GM19328 (cell line): ENCODE results near the gene KRR1.
"Not testable (repeated sequence)": the region's sequence is repeated elsewhere in the genome, so short reads cannot be mapped to it uniquely, and the experiment has no call there.

ENCODE experiments used
- ATAC-seq: cut with Tn5 transposase; IDR thresholded peaks from one replicate; pipeline ENCODE4 v1.9.1; 2021; ENCODE audit warnings: mild to moderate bottlenecking, moderate library complexity; ENCODE audit not compliant: unreplicated experiment

KRR1 gene

DNA sequence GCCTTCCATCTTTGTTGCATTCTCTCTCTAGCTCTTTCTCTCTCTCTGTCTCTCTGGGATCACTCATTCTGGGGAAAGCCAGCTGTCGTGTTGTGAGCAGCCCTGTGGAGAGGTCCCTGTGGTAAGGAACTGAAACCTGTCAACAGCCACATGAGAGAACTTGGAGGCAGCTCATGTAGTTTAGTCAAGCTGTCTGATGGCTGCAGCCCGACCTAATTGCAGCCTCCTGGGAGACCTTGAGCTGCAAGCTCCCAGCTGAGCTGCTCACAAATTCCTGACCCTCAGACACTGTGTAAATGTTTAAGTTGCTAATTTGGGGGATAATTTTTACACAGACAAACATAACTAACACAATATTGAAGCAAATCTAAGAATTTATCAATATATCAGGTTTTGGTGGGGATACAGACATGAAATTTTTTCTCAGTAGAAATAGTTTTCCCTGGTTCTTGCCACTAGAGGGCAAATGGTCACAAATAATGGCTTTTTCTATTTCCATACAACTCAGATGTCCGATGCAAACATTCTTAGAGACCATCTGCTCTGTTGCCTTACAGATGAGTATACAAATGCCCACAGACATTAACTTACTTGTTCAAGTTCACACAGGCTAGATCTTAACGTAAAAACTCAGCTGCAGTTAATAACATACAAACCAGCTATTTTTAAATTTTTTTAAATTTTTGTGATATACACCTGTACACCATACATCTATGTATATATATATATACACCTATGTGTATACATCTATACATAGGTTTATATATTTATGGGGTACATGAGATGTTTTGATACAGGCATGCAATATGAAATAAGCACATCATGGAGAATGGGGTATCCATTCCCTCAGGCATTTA is 15.5 kb upstream of the KRR1 start:
- peak; percentile 93 for ATAC-seq

DNA sequence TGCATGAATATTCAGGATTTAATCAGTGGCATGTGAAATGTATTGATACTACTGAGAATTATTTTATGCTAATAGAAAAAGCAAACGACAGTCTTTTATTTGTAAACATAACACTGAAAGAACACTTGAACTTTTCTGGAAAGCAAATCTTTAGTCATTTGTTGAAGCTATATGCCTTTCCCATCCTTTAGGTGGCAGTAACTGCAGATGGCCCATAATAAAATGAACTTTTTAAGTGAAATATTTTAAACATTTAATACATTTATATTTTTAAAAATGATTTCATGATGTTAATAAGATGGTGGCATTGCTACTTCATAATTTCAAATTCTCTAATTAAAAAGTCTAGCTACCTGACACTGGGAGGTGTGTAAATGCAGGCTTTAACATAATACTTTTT is 13.9 kb upstream of the KRR1 start:
- ATAC-seq: no peak

DNA sequence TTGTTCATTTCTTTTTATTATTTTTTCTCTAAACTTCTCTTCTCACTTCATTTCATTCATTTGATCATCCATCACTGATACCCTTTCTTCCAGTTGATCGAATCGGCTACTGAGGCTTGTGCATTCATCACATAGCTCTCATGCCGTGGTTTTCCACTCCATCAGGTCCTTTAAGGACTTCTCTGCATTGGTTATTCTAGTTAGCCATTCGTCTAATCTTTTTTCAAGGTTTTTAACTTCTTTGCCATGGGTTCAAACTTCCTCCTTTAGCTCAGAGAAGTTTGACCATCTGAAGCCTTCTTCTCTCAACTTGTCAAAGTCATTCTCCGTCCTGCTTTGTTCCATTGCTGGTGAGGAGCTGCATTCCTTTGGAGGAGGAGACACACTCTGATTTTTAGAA is 10.7 kb upstream of the KRR1 start:
- ATAC-seq: not testable (repeated sequence)

DNA sequence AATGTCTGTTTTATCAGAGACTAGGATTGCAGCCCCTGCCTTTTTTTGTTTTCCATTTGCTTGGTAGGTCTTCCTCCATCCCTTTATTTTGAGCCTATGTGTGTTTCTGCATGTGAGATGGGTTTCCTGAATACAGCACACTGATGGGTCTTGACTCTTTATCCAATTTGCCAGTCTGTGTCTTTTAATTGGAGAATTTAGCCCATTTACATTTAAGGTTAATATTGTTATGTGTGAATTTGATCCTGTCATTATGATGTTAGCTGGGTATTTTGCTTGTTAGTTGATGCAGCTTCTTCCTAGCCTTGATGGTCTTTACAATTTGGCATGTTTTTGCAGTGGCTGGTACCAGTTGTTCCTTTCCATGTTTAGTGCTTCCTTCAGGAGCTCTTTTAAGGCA is 9.8 kb upstream of the KRR1 start:
- not testable (repeated sequence) for ATAC-seq

DNA sequence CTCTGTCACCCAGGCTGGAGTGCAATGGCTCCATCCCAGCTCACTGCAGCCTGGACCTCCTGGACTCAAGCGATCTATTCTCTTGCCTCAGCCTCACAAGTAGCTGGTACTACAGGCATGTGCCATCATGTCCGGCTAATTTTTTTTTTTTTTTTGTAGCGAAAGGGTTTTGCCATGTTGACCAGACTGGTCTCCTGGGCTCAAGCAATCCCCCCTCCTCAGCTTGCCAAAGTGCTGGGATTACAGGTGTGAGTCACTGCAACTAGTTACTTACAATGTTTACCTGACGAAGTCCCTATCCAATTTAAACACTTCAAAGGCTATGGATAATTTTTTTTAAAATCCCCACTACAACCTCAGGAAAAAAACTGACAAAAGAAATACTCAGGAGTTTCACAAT is 1.8 kb downstream of the KRR1 start:
- ATAC-seq: no peak

DNA sequence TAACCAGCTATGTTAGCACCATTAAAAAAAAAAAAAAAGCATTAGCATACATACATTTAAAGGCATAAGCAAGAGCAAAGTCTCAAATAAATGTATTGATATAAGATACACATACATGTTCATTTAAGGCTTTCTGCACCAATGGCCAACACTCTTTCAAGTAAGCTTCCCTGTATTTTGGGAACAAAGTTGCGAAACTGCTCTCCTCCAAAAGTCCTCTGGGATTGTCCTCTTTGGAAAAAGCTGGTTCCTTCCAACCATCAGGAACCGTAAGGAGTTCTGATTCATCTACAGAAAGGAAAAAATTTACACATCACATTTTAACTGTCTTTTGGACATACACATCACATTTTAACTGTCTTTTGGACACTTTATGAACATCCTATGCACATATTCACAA is 3.2 kb downstream of the KRR1 start:
- ATAC-seq: no peak

DNA sequence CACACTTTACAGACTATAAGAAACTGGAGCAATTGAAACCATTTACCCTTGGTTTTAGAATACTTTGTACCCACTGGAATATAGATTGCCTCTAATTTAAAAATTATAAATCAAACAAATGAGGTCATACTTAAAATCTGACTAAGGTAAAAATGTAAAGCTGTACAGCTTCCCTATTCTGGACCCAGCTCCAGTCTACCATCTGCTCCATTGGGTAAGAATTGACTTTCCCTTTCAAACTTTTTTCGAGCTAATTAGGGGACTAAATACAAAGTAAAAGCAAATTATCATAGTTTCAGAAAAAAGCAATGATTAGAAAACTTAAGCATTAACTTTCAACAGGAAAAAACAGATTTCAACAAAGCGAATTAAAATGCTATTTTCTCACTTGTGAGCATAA is 4.3 kb downstream of the KRR1 start:
- no peak for ATAC-seq

DNA sequence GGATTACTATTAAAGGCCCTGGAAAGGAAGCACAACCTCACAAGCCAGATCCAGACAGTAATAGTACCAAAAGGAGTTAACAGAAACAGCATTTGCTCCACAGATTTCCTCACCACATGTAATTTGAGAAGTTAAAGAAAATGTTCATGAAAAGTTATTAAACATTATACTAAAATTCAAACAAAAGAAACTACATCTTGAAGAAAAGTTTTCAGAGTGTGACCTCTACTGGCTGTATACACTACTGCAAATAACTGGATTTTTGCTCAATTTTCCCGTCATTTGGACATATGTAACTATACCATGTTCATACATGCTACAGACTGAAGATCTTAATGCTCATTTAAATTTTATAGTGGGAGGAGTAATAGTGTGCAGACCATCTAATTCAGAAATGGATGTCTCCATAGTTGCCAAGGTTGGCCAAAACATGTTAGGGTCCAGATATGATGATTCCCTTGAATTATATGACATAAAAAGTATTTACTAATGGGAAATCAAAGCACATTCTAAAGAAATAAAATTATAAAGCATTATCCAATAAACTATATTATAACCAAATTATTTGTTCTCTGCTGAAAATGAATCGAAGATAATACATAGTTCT is 5.6 kb downstream of the KRR1 start:
- no peak for ATAC-seq

DNA sequence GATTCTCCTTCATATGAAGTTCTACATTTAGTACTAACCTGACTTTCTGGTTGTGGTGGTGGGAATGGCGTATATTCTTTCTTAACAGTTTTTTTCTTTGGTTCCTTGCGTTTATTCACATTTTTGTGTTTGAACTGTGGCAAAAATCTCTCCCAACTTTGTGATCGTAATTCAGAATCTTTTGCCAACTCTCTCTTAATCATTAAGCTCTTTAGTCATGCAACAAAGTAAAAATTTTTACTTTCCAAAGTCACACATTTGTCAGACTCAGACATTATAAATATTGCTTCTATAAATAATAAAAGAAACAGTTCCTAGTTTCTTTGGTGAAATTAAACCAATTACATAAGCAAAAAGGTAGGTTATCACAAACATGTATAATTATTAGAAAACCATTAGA is 7.5 kb downstream of the KRR1 start:
- no peak for ATAC-seq

DNA sequence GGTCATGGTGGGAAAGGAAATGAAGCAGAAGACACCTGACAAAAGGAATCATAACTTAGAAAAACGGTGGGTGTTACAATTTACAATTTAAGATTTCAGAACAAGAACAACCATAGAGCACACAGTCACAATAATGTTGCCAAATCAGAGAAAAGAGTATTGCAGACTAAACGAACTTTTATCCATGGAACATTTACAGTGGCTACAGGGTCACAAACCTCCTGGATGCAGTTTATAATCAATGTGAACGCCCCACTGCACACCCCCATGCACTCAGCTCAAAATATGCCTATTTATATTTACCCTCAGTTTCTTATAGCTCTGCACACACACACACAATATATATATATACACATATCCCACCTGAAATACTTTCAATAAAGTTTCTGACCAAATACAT is 8.0 kb downstream of the KRR1 start:
- no peak for ATAC-seq

DNA sequence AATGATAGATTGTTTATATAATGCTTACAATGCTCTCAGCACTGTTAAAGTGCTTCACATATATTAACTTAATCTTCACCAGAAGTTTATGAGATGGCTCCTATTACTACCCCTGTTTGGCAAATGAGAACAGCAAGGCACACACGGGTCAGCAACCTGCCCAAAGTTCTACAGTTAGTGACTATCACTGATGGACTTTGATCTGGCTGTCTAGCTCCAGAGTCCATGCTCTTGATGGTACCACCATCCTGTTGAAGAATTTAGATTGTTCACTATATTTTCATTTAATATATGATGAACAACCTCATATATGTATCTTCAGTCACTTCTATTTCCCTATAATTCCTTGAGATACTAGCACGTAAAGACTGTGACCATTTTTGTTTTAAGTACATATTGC is 20.2 kb downstream of the KRR1 start:
- ATAC-seq: no peak

DNA sequence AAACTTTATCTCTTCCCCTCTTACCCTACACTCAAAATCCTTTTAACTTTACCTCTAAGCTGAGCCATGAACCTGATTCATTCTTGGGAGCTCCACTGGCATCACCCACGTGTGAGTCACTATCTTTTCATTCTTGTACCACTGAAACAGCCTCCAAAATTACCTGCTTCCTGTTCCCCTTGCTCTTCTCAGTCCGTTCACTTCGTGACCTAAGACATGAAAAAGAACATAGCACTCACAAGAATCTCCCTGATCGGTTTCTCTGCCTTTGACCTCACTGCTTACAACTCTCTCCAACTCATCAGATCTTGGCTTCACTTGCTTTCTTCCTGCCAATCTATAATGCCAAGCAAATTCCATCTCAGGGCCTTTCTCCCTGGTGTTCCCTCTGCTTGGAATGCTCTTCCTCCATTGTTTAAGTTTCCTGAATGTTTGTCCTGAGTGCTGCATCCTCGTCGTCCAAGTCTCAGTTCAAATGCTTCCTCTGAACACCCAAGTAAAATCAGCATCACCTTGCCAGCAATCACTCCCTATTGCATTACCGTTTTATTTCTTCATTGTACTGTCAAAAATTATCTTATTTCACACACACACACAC is 21.7 kb downstream of the KRR1 start:
- ATAC-seq: no peak

DNA sequence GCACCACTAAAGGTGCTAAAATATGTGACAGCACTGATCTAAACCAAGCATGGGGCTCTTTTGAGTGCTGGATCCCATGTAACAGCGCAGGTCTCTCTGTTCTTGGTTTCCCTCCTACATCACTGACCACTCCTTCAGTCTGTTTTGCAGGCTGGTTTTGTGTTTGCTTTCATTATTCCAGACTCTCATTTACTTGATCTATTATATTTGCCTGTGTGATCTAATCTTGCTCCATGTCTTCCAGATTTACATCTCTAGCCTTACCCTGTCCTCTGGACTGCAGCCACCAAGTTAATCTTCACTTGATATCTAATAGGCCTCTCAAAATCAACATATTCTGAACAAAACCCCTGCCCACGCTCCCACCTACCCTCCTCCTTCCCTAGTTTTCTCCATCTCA is 22.2 kb downstream of the KRR1 start:
- no peak for ATAC-seq

DNA sequence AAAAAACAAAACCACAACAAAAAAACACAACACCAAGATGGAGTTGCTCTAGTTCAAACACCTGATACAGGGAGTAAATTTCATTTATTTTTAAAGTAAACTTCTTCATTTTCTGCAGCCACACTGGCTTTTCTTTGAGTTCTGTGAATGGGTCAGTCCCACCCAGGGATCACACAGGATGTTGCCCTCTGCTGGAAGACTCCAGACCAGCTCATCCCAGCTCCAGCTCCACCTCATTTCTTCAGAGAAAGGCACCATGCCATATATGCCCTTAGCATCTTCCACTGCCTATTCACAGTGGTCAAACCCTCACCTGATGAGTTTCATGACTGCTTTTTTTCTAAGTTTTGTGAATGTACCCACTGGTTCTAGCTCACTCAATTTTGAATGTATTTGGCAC is 22.9 kb downstream of the KRR1 start:
- ATAC-seq: no peak

DNA sequence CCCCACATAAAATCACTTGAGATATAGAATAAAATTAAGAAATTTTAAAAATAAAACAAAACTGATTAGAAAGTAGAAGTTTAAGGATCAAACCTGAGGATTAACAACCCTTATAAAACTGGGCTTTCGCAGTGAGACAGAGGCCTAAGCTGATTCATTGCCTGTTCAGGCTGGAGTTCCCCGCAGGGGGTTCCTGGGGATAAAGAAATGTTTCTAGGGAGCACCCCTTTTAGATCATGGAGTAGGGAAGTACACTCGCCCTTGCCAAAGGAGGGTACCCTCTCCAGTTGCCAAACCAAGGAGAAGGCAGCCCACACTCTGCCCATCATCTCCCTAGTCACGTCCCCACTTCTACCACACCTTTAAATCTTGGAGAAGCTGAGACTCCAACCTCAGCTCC is 24.1 kb downstream of the KRR1 start:
- no peak for ATAC-seq

DNA sequence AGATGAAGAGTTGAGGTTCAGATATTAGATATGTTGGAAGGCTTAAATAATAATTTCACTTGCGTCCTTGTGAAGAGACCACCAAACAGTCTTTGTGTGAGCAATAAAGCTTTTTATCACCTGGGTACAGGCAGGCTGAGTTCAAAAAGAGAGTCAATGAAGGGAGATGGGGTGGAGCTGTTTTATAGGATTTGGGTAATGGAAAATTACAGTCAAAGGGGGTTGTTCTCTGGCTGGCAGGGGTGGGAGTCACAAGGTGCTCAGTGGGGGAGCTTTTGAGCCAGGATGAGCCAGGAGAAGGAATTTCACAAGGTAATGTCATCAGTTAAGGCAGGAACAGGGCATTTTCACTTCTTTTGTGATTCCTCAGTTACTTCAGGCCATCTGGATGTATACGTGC is 27.0 kb downstream of the KRR1 start:
- not testable (repeated sequence) for ATAC-seq

DNA sequence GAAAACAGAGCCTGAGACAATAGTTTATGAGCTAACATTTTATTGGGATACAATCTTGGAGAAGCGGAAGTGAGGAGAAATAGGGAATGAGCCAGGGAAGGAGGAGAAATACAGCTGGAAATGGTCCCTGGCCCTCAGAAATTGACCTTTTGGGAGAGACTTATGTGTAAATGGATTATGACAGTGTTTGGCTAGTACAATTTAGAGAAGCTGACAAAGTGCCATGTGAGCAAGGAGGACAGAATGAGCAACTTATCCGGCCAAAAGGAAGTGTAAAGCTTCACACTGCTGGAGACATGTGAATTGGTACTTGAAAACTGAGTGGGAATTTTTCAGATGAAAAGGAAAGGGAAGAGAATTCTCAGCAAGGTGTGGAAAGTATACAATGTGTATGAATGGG is 28.0 kb downstream of the KRR1 start:
- ATAC-seq: no peak

DNA sequence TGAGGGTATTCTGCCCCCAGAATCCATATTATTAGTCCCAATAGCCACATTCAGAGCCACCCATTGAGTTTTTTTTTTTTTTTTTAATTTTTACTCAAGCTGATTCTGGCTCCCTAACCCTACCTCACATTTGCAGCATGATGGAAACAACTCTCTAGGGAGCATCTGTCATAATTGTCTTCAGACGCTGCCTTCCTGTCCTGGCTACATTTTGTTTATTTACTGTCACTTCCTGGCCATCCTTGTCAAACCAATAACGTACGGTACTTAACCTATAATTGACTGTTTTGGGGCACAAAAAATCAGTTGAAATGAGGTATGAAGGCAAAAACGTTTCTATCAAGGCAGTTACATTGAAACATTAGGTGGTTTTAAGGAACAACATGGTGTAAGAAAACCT is 28.8 kb downstream of the KRR1 start:
- no peak for ATAC-seq

DNA sequence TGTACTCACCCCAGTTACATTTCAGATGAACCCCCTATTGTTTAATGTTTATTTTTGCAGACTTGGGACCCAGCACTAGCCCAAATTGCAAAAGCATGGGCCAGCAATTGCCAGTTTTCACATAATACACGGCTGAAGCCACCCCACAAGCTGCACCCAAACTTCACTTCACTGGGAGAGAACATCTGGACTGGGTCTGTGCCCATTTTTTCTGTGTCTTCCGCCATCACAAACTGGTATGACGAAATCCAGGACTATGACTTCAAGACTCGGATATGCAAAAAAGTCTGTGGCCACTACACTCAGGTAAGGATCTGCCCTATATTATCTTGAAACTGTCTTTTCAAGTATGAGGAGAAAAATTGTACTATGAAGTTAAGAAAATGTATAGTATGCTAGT is 29.6 kb downstream of the KRR1 start:
- no peak for ATAC-seq

DNA sequence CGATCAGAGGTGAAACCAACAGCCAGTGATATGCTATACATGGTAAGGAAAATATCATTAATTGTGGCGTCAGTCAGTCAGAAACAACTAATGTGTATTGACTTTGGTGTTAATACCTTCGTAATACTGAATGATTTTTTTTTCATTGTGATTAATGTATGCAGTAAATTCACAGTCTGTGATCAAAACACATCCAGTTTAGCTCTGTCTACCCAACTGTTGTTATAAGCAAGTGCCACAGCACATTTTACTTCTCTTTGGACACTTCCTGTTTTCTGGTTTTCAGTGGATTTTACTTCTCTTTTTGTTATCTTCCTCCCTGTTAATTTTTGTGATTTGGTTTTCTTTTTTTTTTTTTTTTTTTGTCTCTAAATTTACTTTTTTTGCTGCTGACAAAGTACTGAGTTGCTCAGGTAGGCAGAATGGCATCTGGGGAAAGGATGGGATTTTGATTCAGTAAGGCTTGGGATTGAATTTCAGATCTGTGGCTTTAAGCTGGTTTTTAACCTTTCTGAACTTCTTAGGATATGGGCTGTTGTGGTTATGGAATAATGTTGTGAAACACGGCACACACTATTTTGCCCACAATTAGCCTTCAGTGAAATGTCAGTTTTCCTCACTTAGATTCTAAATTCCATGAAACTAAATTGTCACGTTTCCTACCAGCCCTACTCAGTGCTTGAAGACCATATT is 30.2 kb downstream of the KRR1 start:
- peak; percentile 28 for ATAC-seq

DNA sequence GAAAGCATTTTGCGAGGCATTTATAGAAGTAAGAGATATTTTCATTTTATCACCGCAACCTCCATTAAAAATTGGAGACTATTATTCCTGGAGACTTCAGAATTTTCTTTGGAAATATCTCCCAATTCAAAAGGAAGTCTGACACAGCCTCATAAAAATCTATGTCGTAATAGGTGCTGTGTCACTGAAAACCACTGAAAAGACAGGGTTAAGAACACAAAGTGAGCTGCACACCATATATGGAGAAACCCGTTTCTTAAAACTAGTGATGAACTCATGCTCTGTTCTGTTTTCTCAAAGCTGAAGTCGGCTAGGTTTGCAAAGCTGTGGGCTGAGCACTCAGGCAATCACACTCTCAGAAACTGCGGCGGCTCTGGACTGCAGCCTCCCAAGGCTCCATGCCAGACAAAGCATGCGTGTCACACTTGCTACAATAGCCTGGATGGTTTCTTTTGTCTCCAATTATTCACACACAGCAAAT is 30.9 kb downstream of the KRR1 start, which contains the start of gene GLIPR1:
Gene GLIPR1, plus strand, starts transcription at position 287 of the 481 bp plus-strand sequence. Its CDS starts 126 bp downstream, at position 413.
- peak; percentile 87 for ATAC-seq
